NCI-H1417 (cell line): ENCODE measurements around the gene CPLANE2.
A peak's percentile ranks its signal among the peaks of the same experiment; 100 is the strongest.
"Not testable (repeated sequence)": the region's sequence is repeated elsewhere in the genome, so short reads cannot be mapped to it uniquely, and the experiment has no call there.

Experiments used
- DNase-seq, 3 experiments: peaks; one replicate each; lab custom pipeline; 2025; lab: John Stamatoyannopoulos, UW

CPLANE2 gene

GRCh38 chr1:16208270-16208987 lies 28.6 kb downstream of the CPLANE2 start:
- no peak for DNase-seq

- no peak for DNase-seq
Observed at GRCh38 chr1:16207318-16208269, 29.4 kb downstream of the CPLANE2 start.

GRCh38 chr1:16206547-16207317 lies 30.3 kb downstream of the CPLANE2 start:
- peak; percentile 96 to 99 (median 98) for DNase-seq

GRCh38 chr1:16205891-16206546 lies 31.0 kb downstream of the CPLANE2 start:
- DNase-seq: no peak

GRCh38 chr1:16205334-16205671 lies 31.7 kb downstream of the CPLANE2 start:
- DNase-seq: no peak

- peak in 1 of 3 experiments; percentile 44 for DNase-seq
Observed at GRCh38 chr1:16204634-16205333, 32.2 kb downstream of the CPLANE2 start.

- DNase-seq: no peak
Observed at GRCh38 chr1:16204216-16204615, 32.8 kb downstream of the CPLANE2 start.

- no peak for DNase-seq
Observed at GRCh38 chr1:16203550-16203949, 33.4 kb downstream of the CPLANE2 start.

GRCh38 chr1:16202281-16203210 lies 34.4 kb downstream of the CPLANE2 start:
- DNase-seq: no peak

GRCh38 chr1:16199700-16200099 lies 37.3 kb downstream of the CPLANE2 start:
- no peak for DNase-seq

- DNase-seq: no peak
Observed at GRCh38 chr1:16199157-16199501, 37.9 kb downstream of the CPLANE2 start.

- no peak for DNase-seq
Observed at GRCh38 chr1:16198444-16199156, 38.4 kb downstream of the CPLANE2 start.

GRCh38 chr1:16196874-16197273 lies 40.1 kb downstream of the CPLANE2 start:
- no peak for DNase-seq

GRCh38 chr1:16196139-16196538 lies 40.8 kb downstream of the CPLANE2 start:
- DNase-seq: not testable (repeated sequence)

GRCh38 chr1:16195518-16195905 lies 41.5 kb downstream of the CPLANE2 start:
- no peak for DNase-seq

- peak in 2 of 3 experiments; percentile 18 to 70 for DNase-seq
Observed at GRCh38 chr1:16191916-16192546, 45.0 kb downstream of the CPLANE2 start.

GRCh38 chr1:16191309-16191708 lies 45.7 kb downstream of the CPLANE2 start:
- DNase-seq: no peak

GRCh38 chr1:16189921-16190621 lies 46.9 kb downstream of the CPLANE2 start:
- no peak for DNase-seq
